Tibial nerve (tissue), 4 donors: Measurements from ENCODE around the gene ZFAND2B. TPM values are rescaled to one million over a fixed set of nuclear protein-coding genes. Genes with fewer than 3 reads are reported as not detected.

Experiments used
- DNase-seq, 2 donors: peaks; one replicate each; pipeline ENCODE4 v3.0.0-alpha.2; 2019; ENCODE audit warnings: low spot score in 2 of 2
- H3K27ac ChIP-seq, 4 donors: fragments of 200-600 bp; sonication (generic) in 3 of 4; one replicate each; pipeline ENCODE4 v1.5.1; 2017 to 2019; ENCODE audit warnings: mild to moderate bottlenecking in 1 of 4
- H3K27me3 ChIP-seq, 2 donors: fragments of 200-600 bp; sonication (generic) in 1 of 2; one replicate each; pipeline versions ENCODE4 v1.5.1 to v1.6.0; 2017 to 2019
- H3K36me3 ChIP-seq, 3 donors: fragments of 200-600 bp; sonication (generic); one replicate each; pipeline ENCODE4 v1.5.1; 2018 to 2019
- H3K4me1 ChIP-seq, 4 donors: fragments of 200-600 bp; sonication (generic) in 3 of 4; one replicate each; pipeline ENCODE4 v1.5.1; 2017 to 2019
- H3K4me3 ChIP-seq, 4 donors: fragments of 200-600 bp; sonication (generic) in 3 of 4; one replicate each; pipeline ENCODE4 v1.5.1; 2017 to 2019; ENCODE audit warnings: mild to moderate bottlenecking in 1 of 4, moderate library complexity in 1 of 4
- H3K9me3 ChIP-seq, 4 donors: fragments of 200-600 bp; sonication (generic) in 3 of 4; one replicate each; pipeline ENCODE4 v1.5.1; 2017 to 2019
- CTCF ChIP-seq, 5 experiments: fragments of 200-600 bp in 3 of 5; fragments of 450-650 bp in 2 of 5; sonication (generic) in 3 of 5; IDR thresholded peaks; one replicate each; pipeline ENCODE4 v1.5.1; 2016 to 2019; ENCODE audit warnings: antibody characterized with exemption in 5 of 5, mild to moderate bottlenecking in 3 of 5, moderate library complexity in 2 of 5
- EP300 ChIP-seq, 2 donors: sonication (generic); formaldehyde crosslinking; IDR thresholded peaks; one replicate each; pipeline ENCODE4 v1.6.1; 2017; ENCODE audit warnings: antibody characterized with exemption in 2 of 2, mild to moderate bottlenecking in 1 of 2
- POLR2A ChIP-seq, 2 donors: fragments of 450-650 bp; IDR thresholded peaks; one replicate each; pipeline ENCODE4 v1.6.1; 2017; ENCODE audit warnings: antibody characterized with exemption in 2 of 2, mild to moderate bottlenecking in 2 of 2, moderate library complexity in 2 of 2
- WGBS, 2 donors: methylation state at CpG; one replicate each; pipeline ENCODE4 v1.1.5; 2018; 5-methylcytosine and 5-hydroxymethylcytosine counted together
- total RNA-seq, 4 donors: library from RNA; depleted of rRNA; stranded (reverse); fragments of >200 nt; gene quantifications; one replicate each; pipeline ENCODE4 v1.1.0, GENCODE V29; 2016

The ZFAND2B gene
- total RNA-seq, 4 donors from 2014 or later: 30.3 to 58.8 (median 50.5) TPM

- H3K4me1 ChIP-seq: peaks cover 0 to 15% (median 12%) of the 10 kb centered on the region in 4 donors
- 3 to 6% methylated on average over 18 of the region's 18 CpGs for WGBS, 2 donors
- DNase-seq: no peak
- H3K36me3 ChIP-seq: peaks cover 0 to 30% (median 0%) of the 10 kb centered on the region in 3 donors
- H3K27ac ChIP-seq: peak overlapping the region; percentile 91 to 99 (median 96)
- no peaks in the 10 kb centered on the region for H3K27me3 ChIP-seq
- no peak for TF ChIP-seq POLR2A (IDR thresholded peaks at IDR 0.05)
- no peak for TF ChIP-seq EP300 (IDR thresholded peaks at IDR 0.05)
- TF ChIP-seq CTCF (IDR thresholded peaks at IDR 0.05): no peak
- H3K4me3 ChIP-seq: peak overlapping the region; percentile 71 to 83 (median 78)
- no peaks in the 10 kb centered on the region for H3K9me3 ChIP-seq
Observed at GRCh38 chr2:219159771-219160185, 46.8 kb upstream of the ZFAND2B start.

- peak; percentile 99 for DNase-seq
- Histone ChIP-seq H3K27me3 (no peaks in the 10 kb centered on the region), H3K4me1 (peaks cover 0 to 15% (median 12%) of the 10 kb centered on the region in 4 donors), H3K27ac (peak within 1 kb of the TSS; percentile 91 to 99 (median 96)), H3K9me3 (no peaks in the 10 kb centered on the region), H3K4me3 (peak within 1 kb of the TSS; percentile 71 to 83 (median 78)), H3K36me3 (peaks cover 0 to 29% (median 0%) of the 10 kb centered on the region in 3 donors)
- TF ChIP-seq POLR2A (IDR thresholded peaks at IDR 0.05) (peak; percentile 62 to 78), CTCF (IDR thresholded peaks at IDR 0.05) (peak; percentile 96 to 100 (median 99)), EP300 (IDR thresholded peaks at IDR 0.05) (peak; percentile 40 to 92)
- 0 to 1% methylated on average over 46 to 57 of the region's 70 CpGs for WGBS, 2 donors
Observed at GRCh38 chr2:219160186-219161017, 46.2 kb upstream of the ZFAND2B start, which contains the start of gene NHEJ1. Gene NHEJ1 (minus strand): TSS chr2:219160815. CDS start chr2:219158362, 2,453 bp downstream.

- no peak for DNase-seq
- peak overlapping the region; percentile 91 to 99 (median 96) for H3K27ac ChIP-seq
Observed at GRCh38 chr2:219161097-219161496, 45.5 kb upstream of the ZFAND2B start.

GRCh38 chr2:219163156-219163555, 43.4 kb upstream of the ZFAND2B start:
- Histone ChIP-seq H3K9me3 (no peaks in the 10 kb centered on the region), H3K4me3 (no peak overlapping the region), H3K27me3 (no peaks in the 10 kb centered on the region), H3K27ac (no peak overlapping the region), H3K4me1 (peaks cover 0 to 15% (median 12%) of the 10 kb centered on the region in 4 donors), H3K36me3 (peaks cover 0 to 2% (median 0%) of the 10 kb centered on the region in 3 donors)
- DNase-seq: no peak
- 91 to 93% methylated on average over 6 of the region's 6 CpGs for WGBS, 2 donors
- no peak for TF ChIP-seq POLR2A (IDR thresholded peaks at IDR 0.05)
- no peak for TF ChIP-seq CTCF (IDR thresholded peaks at IDR 0.05)
- no peak for TF ChIP-seq EP300 (IDR thresholded peaks at IDR 0.05)

More at GRCh38 chr2:219161097-219161496, 45.5 kb upstream of the ZFAND2B start:
- WGBS, 2 donors: 75 to 77% methylated on average over 4 of the region's 4 CpGs
- Histone ChIP-seq H3K36me3 (peaks cover 0 to 23% (median 0%) of the 10 kb centered on the region in 3 donors), H3K9me3 (no peaks in the 10 kb centered on the region), H3K27me3 (no peaks in the 10 kb centered on the region), H3K4me3 (peak overlapping the region; percentile 71 to 83 (median 78)), H3K4me1 (peaks cover 0 to 15% (median 12%) of the 10 kb centered on the region in 4 donors)
- TF ChIP-seq EP300 (IDR thresholded peaks at IDR 0.05) (no peak), POLR2A (IDR thresholded peaks at IDR 0.05) (no peak), CTCF (IDR thresholded peaks at IDR 0.05) (no peak)
